GM19468 (cell line): Measurements from ENCODE around the gene STIM2.

ENCODE experiments used
- ATAC-seq: cut with Tn5 transposase; IDR thresholded peaks from one replicate; pipeline ENCODE4 v1.9.1; 2021; ENCODE audit warnings: mild to moderate bottlenecking, moderate library complexity, moderate number of reproducible peaks; ENCODE audit not compliant: unreplicated experiment; ENCODE audit errors: extremely low read depth

Gene STIM2

DNA sequence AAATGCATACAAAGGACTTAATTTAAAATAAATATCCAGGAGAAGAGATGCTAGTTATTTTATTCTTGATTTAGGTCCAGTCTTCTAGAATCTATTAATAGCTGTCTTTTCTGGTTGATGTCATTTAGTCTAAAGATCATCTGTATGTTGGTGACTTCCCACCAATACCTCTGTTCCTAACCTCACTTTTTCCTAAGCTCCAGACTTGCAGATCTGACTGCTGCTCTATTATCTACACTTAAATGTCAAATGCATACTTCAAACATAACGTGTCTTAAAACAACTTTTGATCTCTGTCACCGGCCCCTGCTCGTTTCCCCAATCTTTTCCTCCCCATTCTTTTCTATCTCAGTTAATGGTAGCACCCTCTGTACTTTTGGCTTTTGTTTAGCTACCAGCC lies 133.3 kb downstream of the STIM2 start:
- no peak for ATAC-seq

DNA sequence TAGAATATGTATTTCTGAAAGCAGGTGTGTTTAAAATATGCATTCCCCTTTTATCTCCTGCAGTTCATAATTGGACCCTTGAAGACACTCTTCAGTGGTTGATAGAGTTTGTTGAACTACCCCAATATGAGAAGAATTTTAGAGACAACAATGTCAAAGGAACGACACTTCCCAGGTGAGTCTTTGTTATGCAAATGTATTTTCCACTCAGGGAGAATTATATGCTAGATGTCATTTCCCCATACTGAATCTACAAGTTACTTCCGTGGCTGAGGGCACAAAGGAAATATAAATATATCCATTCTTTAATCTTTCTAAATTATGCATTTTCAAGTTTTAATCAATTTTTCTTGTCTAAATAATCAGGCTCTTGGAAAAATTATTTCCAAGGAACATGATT lies 134.7 kb downstream of the STIM2 start:
- no peak for ATAC-seq

- no peak for ATAC-seq
Measured at GRCh38 chr4:26996745-26997144, 136.1 kb downstream of the STIM2 start.

DNA sequence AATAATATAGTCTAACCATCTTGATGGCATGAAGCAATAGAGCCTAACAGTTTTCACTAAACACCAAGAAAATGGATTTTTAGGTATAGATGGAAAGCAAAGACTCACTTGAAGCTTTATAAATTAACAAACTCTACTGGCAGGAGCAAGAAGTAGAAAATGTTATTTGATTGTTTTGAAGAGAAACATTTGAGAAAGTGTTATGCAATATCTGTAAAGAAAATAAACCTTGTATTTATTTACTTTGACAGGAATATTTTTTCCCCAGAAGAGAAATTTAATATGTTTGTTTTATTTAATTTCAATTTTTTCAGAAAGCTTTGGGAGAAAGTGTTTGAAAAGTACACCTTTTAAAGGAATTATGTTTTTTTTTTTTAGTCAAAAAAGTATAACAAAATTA lies 139.0 kb downstream of the STIM2 start:
- no peak for ATAC-seq

- ATAC-seq = no peak
Measured at GRCh38 chr4:27000122-27000521, 139.5 kb downstream of the STIM2 start.

DNA sequence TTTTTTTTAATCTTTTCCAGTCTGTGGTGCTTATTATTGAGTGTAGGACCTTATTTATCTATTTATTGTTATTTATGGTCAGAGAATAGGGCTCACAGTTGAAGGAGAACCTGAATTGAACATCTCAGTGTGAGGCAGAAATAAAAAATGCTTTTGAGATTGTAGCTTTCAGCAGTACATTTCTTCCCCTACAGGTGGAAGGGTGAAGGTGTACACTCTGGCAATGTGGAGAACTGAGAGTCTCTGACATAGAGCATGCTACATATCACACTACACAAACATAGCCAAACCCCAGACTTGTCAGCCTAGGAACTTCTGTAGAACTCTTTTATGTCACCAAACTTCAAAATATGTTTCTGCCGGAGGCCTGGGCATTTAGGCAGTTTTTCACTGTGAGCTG lies 140.2 kb downstream of the STIM2 start:
- ATAC-seq = peak; percentile 88

- no peak for ATAC-seq
Measured at GRCh38 chr4:27001398-27002164, 140.9 kb downstream of the STIM2 start.

GRCh38 chr4:27003642-27004113 lies 143.0 kb downstream of the STIM2 start:
- no peak for ATAC-seq

DNA sequence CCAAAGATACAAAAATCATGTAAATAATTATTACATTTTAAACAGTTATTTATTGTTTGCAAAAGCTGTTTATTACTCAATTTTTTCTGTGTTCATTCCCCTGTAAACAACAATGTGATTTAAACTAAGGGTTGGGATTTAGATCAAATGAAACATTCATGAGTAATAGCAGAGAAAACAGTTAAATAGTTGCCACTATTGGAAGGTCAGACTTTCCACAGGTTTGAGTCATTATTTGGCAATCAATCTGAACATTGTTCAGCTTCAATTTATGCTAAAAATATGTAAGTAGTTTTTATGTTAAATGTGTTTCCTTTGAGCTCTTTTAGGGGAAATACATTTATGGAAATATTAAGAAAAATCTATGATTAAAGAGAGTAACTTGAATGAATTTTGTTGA lies 144.9 kb downstream of the STIM2 start:
- no peak for ATAC-seq

DNA sequence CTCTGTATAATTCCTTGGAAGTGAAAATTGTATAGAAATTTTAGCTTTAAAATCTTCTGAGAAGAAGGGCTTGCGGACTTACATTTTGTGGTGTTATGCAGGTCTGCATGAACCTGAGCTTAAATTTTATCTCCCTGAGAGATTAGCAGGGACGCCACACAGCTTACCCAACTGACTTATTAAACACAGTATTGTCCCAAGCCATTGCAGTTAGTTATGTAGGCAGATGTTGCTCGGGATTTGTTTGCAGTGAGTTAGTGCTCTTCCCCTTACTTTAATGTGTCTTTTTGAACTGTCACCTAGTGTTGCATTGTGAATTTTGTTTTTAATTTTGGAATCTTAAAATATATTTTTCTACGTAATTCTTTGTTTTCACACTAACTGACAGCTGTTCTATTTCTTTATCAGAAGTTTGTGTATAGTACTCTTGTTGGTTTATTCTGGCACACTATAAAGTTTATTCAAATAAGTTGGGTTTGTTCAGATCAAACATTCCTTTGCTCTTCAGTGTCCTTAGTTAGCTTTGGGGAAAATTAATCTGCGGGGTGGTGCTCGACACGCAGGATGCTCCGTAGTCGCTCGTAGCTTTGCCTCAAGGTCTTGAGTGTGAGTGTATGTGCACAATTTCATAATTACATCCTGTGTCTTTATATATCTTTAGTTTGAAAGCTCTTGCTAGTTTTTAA lies 145.4 kb downstream of the STIM2 start:
- ATAC-seq = no peak

- no peak for ATAC-seq
Measured at GRCh38 chr4:27006646-27007045, 146.0 kb downstream of the STIM2 start.

DNA sequence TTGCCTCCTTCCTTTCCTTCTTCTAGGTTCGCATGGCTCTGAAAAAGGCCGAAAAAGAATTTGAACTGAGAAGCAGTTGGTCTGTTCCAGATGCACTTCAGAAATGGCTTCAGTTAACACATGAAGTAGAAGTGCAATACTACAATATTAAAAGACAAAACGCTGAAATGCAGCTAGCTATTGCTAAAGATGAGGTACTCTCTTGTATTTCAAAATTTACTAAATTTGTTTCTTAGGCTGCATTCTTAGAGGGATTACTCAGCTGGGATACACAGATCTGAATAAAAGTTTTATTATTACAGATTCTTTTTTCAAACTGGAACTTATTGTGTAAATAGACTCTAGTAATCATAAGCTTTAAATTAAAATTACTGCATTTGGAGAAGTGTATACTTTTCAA lies 146.9 kb downstream of the STIM2 start:
- no peak for ATAC-seq

DNA sequence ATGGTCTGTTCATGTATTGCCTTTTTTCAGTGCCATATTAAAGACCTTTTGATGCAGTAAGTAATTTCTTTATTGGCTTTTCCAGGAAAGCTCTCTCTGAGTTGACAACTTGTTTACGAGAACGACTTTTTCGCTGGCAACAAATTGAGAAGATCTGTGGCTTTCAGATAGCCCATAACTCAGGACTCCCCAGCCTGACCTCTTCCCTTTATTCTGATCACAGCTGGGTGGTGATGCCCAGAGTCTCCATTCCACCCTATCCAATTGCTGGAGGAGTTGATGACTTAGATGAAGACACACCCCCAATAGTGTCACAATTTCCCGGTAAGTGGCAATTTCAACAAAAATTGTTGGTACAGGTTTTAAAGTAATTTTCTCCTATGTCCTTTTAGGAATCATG lies 148.0 kb downstream of the STIM2 start:
- no peak for ATAC-seq

- ATAC-seq = no peak
Measured at GRCh38 chr4:27009539-27009938, 148.9 kb downstream of the STIM2 start.

GRCh38 chr4:27010334-27010940 lies 149.8 kb downstream of the STIM2 start:
- ATAC-seq = peak; percentile 53

GRCh38 chr4:27011401-27011800 lies 150.8 kb downstream of the STIM2 start:
- no peak for ATAC-seq

DNA sequence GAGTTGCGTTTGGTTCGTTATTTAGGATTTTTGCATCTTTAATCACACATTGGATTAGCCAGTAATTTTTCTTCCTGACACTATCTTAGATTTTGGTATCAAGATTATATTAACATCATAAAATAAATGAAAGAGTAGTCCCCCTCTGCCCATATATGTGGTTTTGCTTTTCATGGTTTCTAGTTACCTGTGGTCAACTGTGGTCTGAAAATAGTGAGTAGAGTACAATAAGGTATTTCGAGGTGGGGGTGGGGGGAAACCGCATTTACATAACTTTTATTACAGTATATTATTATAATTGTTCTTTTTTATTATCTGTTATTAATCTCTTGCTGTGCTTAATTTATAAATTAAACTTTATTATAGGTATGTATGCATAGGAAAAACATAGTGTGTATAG lies 152.4 kb downstream of the STIM2 start:
- no peak for ATAC-seq

- no peak for ATAC-seq
Measured at GRCh38 chr4:27016551-27016950, 155.9 kb downstream of the STIM2 start.

- no peak for ATAC-seq
Measured at GRCh38 chr4:27017623-27018022, 157.0 kb downstream of the STIM2 start.

DNA sequence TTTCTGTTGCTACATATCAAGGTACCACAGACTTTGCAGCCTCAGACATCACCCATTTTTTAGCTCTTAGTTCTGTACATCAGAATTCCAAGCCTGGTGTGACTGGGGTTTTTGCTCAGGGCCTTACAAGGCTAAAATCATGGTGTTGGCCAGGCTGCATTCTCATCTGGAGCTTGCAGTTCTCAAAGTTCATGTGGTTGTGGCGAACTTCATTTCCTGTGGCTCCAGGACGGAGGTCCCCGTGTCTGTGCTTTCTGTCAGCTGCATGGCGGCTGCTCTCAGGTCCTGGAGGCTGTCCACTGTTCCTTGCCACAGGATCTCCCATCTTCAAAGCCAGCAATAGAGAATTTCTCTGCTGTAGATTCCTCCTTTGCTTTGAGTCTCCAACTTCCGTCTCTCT lies 157.4 kb downstream of the STIM2 start:
- ATAC-seq = no peak

- no peak for ATAC-seq
Measured at GRCh38 chr4:27018910-27019309, 158.3 kb downstream of the STIM2 start.
